HG03045 (cell line): ENCODE measurements around the gene GSE1.

Experiments
- ATAC-seq: cut with Tn5 transposase; IDR thresholded peaks from one replicate; pipeline ENCODE4 v1.9.1; 2021; ENCODE audit warnings: mild to moderate bottlenecking, moderate library complexity; ENCODE audit not compliant: unreplicated experiment

GSE1 gene

DNA sequence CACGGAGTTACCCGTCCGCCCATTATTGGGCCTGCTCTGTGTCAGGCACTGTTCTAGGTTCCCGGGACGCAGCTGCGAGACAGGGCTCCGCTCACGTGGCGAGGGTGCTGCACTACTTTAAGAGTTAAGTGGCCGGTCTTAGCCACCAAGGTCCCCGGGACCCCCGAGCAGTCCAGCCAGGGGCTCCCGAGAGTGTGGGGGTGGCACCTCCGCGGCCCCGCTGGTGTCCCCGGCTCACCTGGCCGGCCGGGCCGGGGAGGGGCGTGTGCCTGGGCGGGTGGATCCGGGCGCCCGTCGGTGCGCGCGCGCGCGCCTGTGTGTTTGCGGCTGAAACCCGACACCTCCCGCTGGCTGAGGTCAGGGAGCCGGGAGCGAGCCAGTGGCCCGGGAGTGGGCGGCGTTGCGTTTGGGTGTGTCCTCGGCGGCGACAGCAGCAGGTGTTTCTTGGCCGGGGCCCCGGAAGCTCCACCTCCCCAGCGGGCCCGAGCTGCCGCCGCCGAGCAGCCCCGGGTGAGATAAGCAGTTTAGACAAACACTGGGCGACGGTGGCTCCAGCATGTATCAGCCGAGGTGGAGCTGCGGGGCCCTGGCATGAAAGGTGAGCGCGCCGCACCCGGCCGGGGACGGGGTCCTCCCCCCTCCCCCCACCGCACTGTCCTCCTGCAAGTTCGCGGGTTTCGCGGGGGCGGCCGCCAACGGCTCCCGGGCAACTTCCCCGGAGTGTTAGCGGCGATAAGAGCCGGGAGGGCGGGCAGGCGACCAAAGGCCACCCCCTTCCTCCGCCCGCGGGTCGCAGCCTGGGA lies at the start of gene GSE1:
GSE1 (plus strand) TSS at position 522 of the 803 bp plus-strand sequence; CDS start at position 592, 70 bp downstream.
- peak; percentile 51 for ATAC-seq

GRCh38 chr16:85563515-85564276 lies 49.4 kb upstream of the GSE1 start:
- ATAC-seq = no peak

DNA sequence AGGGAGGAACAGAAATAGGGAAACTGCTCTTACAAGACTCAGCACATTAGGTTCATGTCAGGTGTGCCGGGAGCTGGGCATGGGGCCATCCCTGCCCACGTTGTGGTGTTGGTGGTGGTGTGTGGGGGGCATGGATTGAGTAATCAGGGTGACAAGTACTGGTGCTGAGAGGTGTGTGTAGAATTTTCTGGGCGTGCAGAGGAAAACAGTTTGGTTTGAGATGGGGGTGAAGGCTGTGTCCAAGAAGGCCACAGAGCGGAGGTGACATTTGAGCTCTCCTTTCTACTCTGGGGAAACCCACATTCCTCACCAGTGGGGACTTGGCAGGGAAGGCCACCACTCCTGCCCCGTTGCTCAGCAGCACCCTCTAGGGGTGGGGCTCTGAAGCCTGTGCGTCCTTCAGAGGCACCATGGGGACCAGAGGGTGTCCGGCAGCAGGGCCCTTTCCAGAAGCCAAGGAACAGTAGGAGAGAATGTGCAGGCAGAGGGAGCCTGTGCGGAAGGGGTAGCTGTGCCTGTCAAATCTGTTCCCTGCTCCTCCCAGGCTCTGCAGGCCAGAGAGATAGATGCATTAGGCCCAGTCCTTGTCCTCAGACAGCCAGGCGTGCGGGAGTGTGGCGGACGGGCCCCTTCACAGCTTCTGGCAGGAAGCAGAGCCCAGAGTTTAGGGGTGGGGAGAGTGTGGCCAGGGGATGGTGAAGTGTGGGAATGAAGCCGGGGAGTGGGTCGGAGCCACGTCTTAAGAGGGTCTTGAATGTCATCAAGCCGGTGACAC lies 48.7 kb upstream of the GSE1 start:
- ATAC-seq = no peak

GRCh38 chr16:85565340-85565739 lies 47.8 kb upstream of the GSE1 start:
- ATAC-seq = no peak

GRCh38 chr16:85565801-85566526 lies 47.2 kb upstream of the GSE1 start:
- ATAC-seq = no peak

- no peak for ATAC-seq
Observed at GRCh38 chr16:85566561-85567100, 46.5 kb upstream of the GSE1 start.

GRCh38 chr16:85567101-85567866 lies 45.8 kb upstream of the GSE1 start:
- no peak for ATAC-seq

- ATAC-seq = no peak
Observed at GRCh38 chr16:85567935-85568334, 45.2 kb upstream of the GSE1 start.

DNA sequence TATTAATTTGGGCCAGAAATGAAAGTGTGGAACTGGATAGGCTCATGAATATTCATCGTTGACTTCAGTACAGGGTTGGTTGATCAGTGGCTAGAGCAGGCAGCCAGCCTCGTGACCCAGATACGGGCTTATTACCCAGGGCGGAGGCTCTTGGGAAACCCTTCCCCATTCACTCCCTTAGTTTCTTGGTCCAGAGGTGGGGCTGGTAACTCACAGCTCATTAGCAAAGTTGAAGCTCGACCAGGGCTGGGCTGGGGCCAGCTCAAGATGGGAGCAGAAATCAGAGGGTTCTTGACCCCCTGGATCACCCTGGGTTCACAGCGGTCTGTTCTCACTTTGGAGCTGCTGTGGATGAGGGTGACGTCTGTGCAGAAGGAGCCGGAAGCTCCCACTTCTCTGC lies 44.6 kb upstream of the GSE1 start:
- no peak for ATAC-seq

DNA sequence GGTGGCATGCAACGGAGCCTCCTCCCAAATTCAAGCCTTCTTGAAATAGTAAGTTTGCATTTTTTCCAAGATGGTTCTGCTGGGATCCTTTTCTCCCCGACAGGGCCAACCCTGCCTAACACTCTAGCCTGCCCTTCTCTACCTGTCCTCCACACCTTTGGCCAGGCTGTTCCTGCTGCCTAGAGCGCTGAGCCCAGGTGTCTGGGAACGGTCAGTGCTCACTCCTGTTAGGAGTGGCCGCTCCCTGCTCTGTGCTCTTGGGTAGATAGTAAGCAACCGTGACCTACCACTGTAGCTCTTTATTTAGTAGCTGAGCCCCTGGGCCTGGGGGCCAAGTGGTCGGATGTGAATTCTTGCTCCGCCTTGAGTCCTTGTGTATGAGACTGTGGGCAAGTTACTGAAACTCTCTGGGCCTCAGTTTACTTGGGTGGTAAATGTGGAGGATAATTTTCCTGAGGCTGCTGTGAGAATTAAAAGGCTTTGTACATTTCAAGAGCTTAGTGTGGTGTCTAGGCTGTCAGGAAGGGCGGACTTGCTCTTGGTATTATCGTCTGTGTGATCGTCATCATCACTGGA lies 44.0 kb upstream of the GSE1 start:
- ATAC-seq = no peak

- ATAC-seq = peak; percentile 54
Observed at GRCh38 chr16:85569615-85570212, 43.4 kb upstream of the GSE1 start.

- ATAC-seq = peak; percentile 10
Observed at GRCh38 chr16:85570213-85570734, 42.8 kb upstream of the GSE1 start.

- ATAC-seq = no peak
Observed at GRCh38 chr16:85570735-85571562, 42.2 kb upstream of the GSE1 start.

DNA sequence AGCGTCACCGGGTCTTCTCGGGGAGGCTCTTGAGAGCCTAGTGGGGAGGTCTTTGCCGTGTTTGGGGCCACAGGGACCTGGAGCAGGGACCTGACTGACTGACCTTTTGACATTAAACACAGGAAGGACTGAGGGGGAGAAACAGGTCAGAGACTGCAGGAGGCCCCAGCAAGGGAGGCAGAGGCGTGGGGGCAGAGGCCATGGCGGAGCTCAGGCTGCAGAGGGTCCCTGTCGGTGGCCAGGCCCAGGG lies 41.6 kb upstream of the GSE1 start:
- ATAC-seq = no peak

GRCh38 chr16:85571813-85572619 lies 41.1 kb upstream of the GSE1 start:
- no peak for ATAC-seq

- ATAC-seq = no peak
Observed at GRCh38 chr16:85573045-85573695, 40.0 kb upstream of the GSE1 start.
